ENCODE data around the gene LRRC26. TPM values are rescaled to one million over a fixed set of nuclear protein-coding genes. Genes with fewer than 3 reads are reported as not detected.

LRRC26 gene
- total RNA-seq, 1 donor from 2014 or later = 0.26 TPM

- FAIRE-seq (no peak), DNase-seq (ENCODE audit: low read depth) (no peak)
- H3K4me3 ChIP-seq (ENCODE audit: low read depth, low read length) = no peak overlapping the region
- H3K27me3 ChIP-seq (ENCODE audit: control insufficient read depth, insufficient read depth, low read length) = peaks cover 2% of the 10 kb centered on the region
- TF ChIP-seq CTCF (IDR thresholded peaks at IDR 0.05; ENCODE audit: insufficient read depth, low read length, severe bottlenecking) = no peak
- H3K36me3 ChIP-seq (ENCODE audit: control insufficient read depth, insufficient read depth, low read length) = no peaks in the 10 kb centered on the region
Observed at GRCh38 chr9:137148242-137148641, 21.6 kb downstream of the LRRC26 start.

DNA sequence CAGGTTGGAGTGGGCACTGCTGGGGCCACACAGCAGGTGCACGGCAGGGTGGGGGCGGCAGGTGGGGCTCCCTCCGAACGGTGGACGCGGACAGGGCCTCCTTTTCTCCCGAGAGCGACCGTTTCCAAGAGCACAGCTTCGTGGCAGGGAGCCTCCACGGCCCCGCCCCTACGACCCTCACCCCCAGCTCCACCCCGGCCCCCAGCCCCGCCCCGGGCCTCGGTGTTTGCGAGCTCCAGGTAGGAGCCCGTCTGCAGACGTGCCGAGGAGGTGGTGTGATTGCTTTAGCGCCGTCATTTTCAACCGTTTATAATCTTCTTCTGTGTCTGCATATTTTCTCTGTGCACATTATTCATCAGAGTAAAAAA, 22.1 kb downstream of the LRRC26 start:
- H3K27me3 ChIP-seq (ENCODE audit: control insufficient read depth, insufficient read depth, low read length) = peaks cover 2% of the 10 kb centered on the region
- H3K36me3 ChIP-seq (ENCODE audit: control insufficient read depth, insufficient read depth, low read length) = no peaks in the 10 kb centered on the region
- TF ChIP-seq CTCF (IDR thresholded peaks at IDR 0.05; ENCODE audit: insufficient read depth, low read length, severe bottlenecking) = no peak
- DNase-seq (ENCODE audit: low read depth) = no peak
- no peak for FAIRE-seq
- no peak overlapping the region for H3K4me3 ChIP-seq (ENCODE audit: low read depth, low read length)

GRCh38 chr9:137147091-137147792, 22.6 kb downstream of the LRRC26 start:
- no peaks in the 10 kb centered on the region for H3K36me3 ChIP-seq (ENCODE audit: control insufficient read depth, insufficient read depth, low read length)
- FAIRE-seq (no peak), DNase-seq (ENCODE audit: low read depth) (no peak)
- H3K27me3 ChIP-seq (ENCODE audit: control insufficient read depth, insufficient read depth, low read length) = peaks cover 2% of the 10 kb centered on the region
- no peak for TF ChIP-seq CTCF (IDR thresholded peaks at IDR 0.05; ENCODE audit: insufficient read depth, low read length, severe bottlenecking)
- H3K4me3 ChIP-seq (ENCODE audit: low read depth, low read length) = no peak overlapping the region

- Histone ChIP-seq H3K4me3 (ENCODE audit: low read depth, low read length) (no peak overlapping the region), H3K27me3 (ENCODE audit: control insufficient read depth, insufficient read depth, low read length) (peaks cover 2% of the 10 kb centered on the region), H3K36me3 (ENCODE audit: control insufficient read depth, insufficient read depth, low read length) (no peaks in the 10 kb centered on the region)
- DNase-seq (ENCODE audit: low read depth) (no peak), FAIRE-seq (no peak)
- TF ChIP-seq CTCF (IDR thresholded peaks at IDR 0.05; ENCODE audit: insufficient read depth, low read length, severe bottlenecking) = no peak
Observed at GRCh38 chr9:137146527-137146918, 23.3 kb downstream of the LRRC26 start.

- H3K36me3 ChIP-seq (ENCODE audit: control insufficient read depth, insufficient read depth, low read length) = no peaks in the 10 kb centered on the region
- TF ChIP-seq CTCF (IDR thresholded peaks at IDR 0.05; ENCODE audit: insufficient read depth, low read length, severe bottlenecking) = no peak
- DNase-seq (ENCODE audit: low read depth) = no peak
- no peak overlapping the region for H3K4me3 ChIP-seq (ENCODE audit: low read depth, low read length)
- H3K27me3 ChIP-seq (ENCODE audit: control insufficient read depth, insufficient read depth, low read length) = peaks cover 2% of the 10 kb centered on the region
- FAIRE-seq = no peak
Observed at GRCh38 chr9:137145731-137146526, 23.9 kb downstream of the LRRC26 start.
